Mucosa of stomach (tissue), 1 donor: ENCODE measurements around the gene ERBB2.

Experiments
- H3K27me3 ChIP-seq: one replicate; pipeline ENCODE4 v1.7.0; 2013; ENCODE audit warnings: mild to moderate bottlenecking, low read length; ENCODE audit not compliant: control insufficient read depth, insufficient read depth
- H3K36me3 ChIP-seq: one replicate; pipeline ENCODE4 v1.7.0; 2013; ENCODE audit warnings: low read length; ENCODE audit not compliant: control insufficient read depth, insufficient read depth
- H3K4me1 ChIP-seq: one replicate; pipeline ENCODE4 v1.7.0; 2013; ENCODE audit warnings: mild to moderate bottlenecking, low read length; ENCODE audit not compliant: control insufficient read depth, insufficient read depth
- H3K4me3 ChIP-seq: one replicate; pipeline ENCODE4 v1.7.0; 2013; ENCODE audit warnings: low read length
- H3K9ac ChIP-seq: one replicate; pipeline ENCODE4 v1.7.0; 2013; ENCODE audit warnings: mild to moderate bottlenecking, low read length, moderate library complexity
- H3K9me3 ChIP-seq: one replicate; pipeline ENCODE4 v1.7.0; 2013; ENCODE audit warnings: mild to moderate bottlenecking, low read length, moderate library complexity; ENCODE audit not compliant: control insufficient read depth
- donor health status: Pancreatic carcinoma.

ERBB2 gene

GRCh38 chr17:39777534-39778365, 77.9 kb downstream of the ERBB2 start:
- peaks cover 8% of the 10 kb centered on the region for H3K4me1 ChIP-seq
- H3K9ac ChIP-seq = no peak overlapping the region
- no peak overlapping the region for H3K4me3 ChIP-seq
- no peaks in the 10 kb centered on the region for H3K27me3 ChIP-seq
- no peaks in the 10 kb centered on the region for H3K9me3 ChIP-seq
- no peaks in the 10 kb centered on the region for H3K36me3 ChIP-seq
